ENCODE data around the gene IQCK. TPM values are rescaled to one million over a fixed set of nuclear protein-coding genes. Genes with fewer than 3 reads are reported as not detected.
"Not testable (repeated sequence)": the region's sequence is repeated elsewhere in the genome, so short reads cannot be mapped to it uniquely, and the experiment has no call there.

IQCK gene
- total RNA-seq, 2 experiments from 2014 or later = 0.81 to 0.97 TPM

DNA sequence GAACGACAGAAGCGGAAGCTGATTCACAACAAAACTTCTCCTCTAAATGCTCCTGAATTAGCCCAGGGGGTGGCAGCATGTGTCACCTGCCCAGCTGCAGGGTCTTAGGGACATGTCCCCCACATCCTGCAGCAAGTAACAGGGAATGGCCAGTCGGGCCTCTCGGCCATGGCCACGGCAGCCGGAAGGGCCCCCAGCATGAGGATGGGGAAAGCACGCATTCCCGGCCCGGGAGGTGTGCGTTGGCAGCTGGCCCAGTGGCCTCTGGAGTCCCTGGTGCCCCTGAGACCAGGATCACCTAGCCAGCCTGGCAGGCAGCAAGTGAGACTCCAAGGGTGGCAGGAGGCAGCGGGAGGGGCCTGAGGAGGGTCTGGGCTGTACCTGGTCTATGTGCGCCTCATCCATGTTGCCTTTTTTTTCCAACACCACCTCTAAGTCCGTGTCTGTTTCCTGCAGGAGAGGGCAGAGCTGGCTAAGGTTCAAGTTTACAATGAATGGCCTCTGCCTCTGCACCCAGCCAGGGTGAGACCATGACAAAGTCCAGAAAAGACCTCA is 7.0 kb upstream of the IQCK start:
- no peaks in the 10 kb centered on the region for H3K9me3 Mint-ChIP-seq (ENCODE audit: insufficient read depth)
- no peak for ATAC-seq
- ChIA-PET CTCF (no interaction called here), POLR2A (no interaction called here)
- no peaks in the 10 kb centered on the region for H3K27me3 Mint-ChIP-seq (ENCODE audit: low read depth)
- no peak overlapping the region for H3K4me3 Mint-ChIP-seq
- H3K36me3 Mint-ChIP-seq (ENCODE audit: low read depth) = peaks cover 35% of the 10 kb centered on the region
- H3K27ac Mint-ChIP-seq = no peak overlapping the region
- DNase-seq = no peak
- peaks cover under 1% of the 10 kb centered on the region for H3K4me1 Mint-ChIP-seq (ENCODE audit: low read depth)

DNA sequence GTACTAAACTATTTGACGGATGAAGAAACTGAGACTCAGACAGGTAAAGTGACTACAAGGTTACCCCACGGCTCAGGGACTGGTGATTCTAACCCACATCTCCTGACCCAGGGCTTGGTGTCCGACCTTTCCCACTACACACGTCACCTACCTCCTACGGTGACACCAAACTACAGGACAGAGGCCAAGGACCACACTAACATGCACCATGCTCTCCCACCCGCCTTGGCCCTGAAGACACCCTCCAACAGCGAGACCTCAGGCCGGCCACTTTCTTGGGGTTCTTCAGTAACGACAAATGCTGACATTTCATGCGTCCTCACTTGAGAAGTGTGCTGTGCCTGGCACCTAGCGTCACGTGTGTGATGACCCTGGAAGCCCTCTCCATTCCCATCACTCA is 6.4 kb upstream of the IQCK start:
- ChIA-PET CTCF (no interaction called here), POLR2A (no interaction called here)
- Mint-ChIP-seq H3K27ac (no peak overlapping the region), H3K27me3 (ENCODE audit: low read depth) (no peaks in the 10 kb centered on the region), H3K4me3 (no peak overlapping the region), H3K9me3 (ENCODE audit: insufficient read depth) (no peaks in the 10 kb centered on the region), H3K4me1 (ENCODE audit: low read depth) (peaks cover 6% of the 10 kb centered on the region), H3K36me3 (ENCODE audit: low read depth) (peaks cover 30% of the 10 kb centered on the region)
- no peak for ATAC-seq
- no peak for DNase-seq

DNA sequence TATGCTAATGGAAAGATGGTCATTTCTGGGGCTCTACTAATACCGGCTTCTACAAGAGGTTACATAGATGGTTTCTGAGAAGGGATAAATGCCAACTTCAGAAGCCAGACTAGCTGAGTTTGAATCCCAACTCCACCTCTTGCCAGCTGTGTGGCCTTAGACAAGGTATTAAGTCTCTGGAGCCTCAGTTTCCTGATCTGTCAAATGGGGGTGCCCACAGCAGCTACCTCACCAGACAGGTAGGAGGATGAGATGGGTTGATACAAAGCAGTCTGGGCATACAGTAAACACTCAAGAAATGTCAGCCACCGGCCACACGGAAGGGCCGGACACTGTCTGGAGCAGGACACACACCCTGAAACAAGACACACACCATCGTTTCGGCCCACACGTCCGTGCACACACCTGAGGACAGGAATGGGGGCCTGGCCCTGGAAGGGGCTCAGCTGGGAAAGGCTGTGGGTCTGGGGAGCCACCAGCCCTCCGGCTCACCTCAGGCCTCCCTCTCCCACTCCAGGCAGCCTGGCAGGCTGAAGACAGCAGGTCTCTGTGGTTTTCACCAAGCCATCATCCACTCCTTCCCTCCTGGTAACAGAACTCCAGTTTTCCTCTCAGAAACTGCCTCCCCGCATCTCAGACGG is 5.5 kb upstream of the IQCK start:
- Mint-ChIP-seq H3K27ac (no peak overlapping the region), H3K9me3 (ENCODE audit: insufficient read depth) (no peaks in the 10 kb centered on the region), H3K27me3 (ENCODE audit: low read depth) (no peaks in the 10 kb centered on the region), H3K4me3 (no peak overlapping the region), H3K4me1 (ENCODE audit: low read depth) (peaks cover 13% of the 10 kb centered on the region), H3K36me3 (ENCODE audit: low read depth) (peaks cover 27% of the 10 kb centered on the region)
- ChIA-PET CTCF (no interaction called here), POLR2A (no interaction called here)
- ATAC-seq (no peak), DNase-seq (no peak)

- Mint-ChIP-seq H3K4me3 (no peak overlapping the region), H3K27ac (no peak overlapping the region), H3K4me1 (ENCODE audit: low read depth) (peaks cover 13% of the 10 kb centered on the region), H3K27me3 (ENCODE audit: low read depth) (no peaks in the 10 kb centered on the region), H3K36me3 (ENCODE audit: low read depth) (peaks cover 27% of the 10 kb centered on the region), H3K9me3 (ENCODE audit: insufficient read depth) (no peaks in the 10 kb centered on the region)
- DNase-seq = no peak
- ChIA-PET CTCF (no interaction called here), POLR2A (interaction anchor here (1.0 kb wide), 1 partner anchor 13 kb away, joined by 3 read pairs; no protein-coding TSS in a partner anchor)
- ATAC-seq = no peak
These were observed 4.4 kb upstream of the IQCK start for GRCh38 chr16:19713697-19714096.

GRCh38 chr16:19715566-19715965 is 2.5 kb upstream of the IQCK start:
- ChIA-PET CTCF (interaction anchor here (0.7 kb wide), 1 partner anchor 131 kb away, joined by 3 read pairs; no protein-coding TSS in a partner anchor), POLR2A (no interaction called here)
- H3K27me3 Mint-ChIP-seq (ENCODE audit: low read depth) = no peaks in the 10 kb centered on the region
- H3K27ac Mint-ChIP-seq = no peak overlapping the region
- ATAC-seq (no peak), DNase-seq (no peak)
- H3K36me3 Mint-ChIP-seq (ENCODE audit: low read depth) = peaks cover 19% of the 10 kb centered on the region
- H3K4me1 Mint-ChIP-seq (ENCODE audit: low read depth) = peaks cover 17% of the 10 kb centered on the region
- H3K4me3 Mint-ChIP-seq = no peak overlapping the region
- no peaks in the 10 kb centered on the region for H3K9me3 Mint-ChIP-seq (ENCODE audit: insufficient read depth)

DNA sequence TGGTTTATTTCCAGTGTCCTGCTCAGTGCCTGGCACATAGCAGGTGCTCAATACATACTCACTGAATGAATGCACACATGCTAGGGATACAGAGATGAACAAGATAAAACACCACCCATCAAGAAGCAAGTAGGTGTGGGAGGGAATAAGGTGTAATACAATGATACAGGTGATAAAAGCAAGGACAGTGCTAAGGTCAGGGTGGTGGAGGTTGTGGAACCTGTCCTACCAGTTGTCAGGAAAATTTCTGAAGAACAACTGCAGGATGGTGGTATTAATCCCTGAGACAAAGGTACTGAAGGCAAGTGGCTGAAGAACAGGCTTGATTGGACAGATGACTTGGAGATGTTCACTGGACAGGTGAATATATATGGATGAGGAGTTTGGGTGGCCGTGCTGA is 1.9 kb upstream of the IQCK start:
- Mint-ChIP-seq H3K4me3 (peak overlapping the region; percentile 91), H3K36me3 (ENCODE audit: low read depth) (peaks cover 19% of the 10 kb centered on the region), H3K27me3 (ENCODE audit: low read depth) (no peaks in the 10 kb centered on the region), H3K27ac (no peak overlapping the region), H3K9me3 (ENCODE audit: insufficient read depth) (no peaks in the 10 kb centered on the region), H3K4me1 (ENCODE audit: low read depth) (peaks cover 17% of the 10 kb centered on the region)
- no peak for DNase-seq
- ChIA-PET CTCF (no interaction called here), POLR2A (no interaction called here)
- no peak for ATAC-seq

DNA sequence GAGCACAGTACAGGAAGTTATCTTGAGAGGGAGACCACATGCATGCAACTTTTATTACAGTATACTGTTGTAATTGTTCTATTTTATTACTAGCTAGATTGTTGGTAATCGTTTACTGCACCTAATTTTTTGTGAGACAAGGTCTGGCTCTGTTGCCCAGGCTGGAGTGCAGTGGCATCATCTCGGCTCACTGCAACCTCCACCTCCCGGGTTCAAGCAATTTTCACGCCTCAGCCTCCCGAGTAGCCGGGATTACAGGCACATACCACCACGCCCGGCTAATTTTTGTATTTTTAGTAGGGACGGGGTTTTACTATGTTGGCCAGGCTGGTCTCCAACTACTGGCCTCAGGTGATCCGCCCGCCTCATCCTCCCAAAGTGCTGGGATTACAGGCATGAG is 1.3 kb upstream of the IQCK start:
- POLR2A ChIA-PET; H3K27me3 Mint-ChIP-seq (ENCODE audit: low read depth); H3K27ac Mint-ChIP-seq; ATAC-seq; CTCF ChIA-PET; DNase-seq; H3K9me3 Mint-ChIP-seq (ENCODE audit: insufficient read depth): not testable (repeated sequence)
- Mint-ChIP-seq H3K36me3 (ENCODE audit: low read depth) (peaks cover 19% of the 10 kb centered on the region), H3K4me3 (peak overlapping the region; percentile 91), H3K4me1 (ENCODE audit: low read depth) (peaks cover 17% of the 10 kb centered on the region)

DNA sequence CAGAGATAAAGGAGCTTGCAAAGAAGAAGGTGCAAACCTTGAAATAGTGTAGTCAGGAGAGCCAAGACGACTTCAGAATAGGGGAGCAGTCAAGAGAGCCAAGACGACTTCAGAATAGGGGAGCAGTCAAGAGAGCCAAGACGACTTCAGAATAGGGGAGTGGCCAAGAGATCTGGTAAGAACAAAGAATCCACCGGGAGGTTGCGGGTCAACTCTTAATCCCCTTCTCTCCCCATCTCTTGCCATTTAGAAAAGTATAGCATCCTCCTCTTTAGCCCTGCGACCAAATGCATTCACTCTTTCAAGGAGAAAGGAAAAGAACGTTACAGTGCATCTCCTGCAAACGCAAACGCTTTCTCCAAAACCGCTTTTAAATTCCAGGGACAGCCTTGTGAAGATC is 757 bp upstream of the IQCK start:
- H3K4me3 Mint-ChIP-seq = peak overlapping the region; percentile 91
- ChIA-PET CTCF (interaction anchor here (1.0 kb wide), 1 partner anchor 14 kb away, joined by 4 read pairs; no protein-coding TSS in a partner anchor), POLR2A (no interaction called here)
- peaks cover 19% of the 10 kb centered on the region for H3K36me3 Mint-ChIP-seq (ENCODE audit: low read depth)
- H3K27ac Mint-ChIP-seq = peak overlapping the region; percentile 77
- no peaks in the 10 kb centered on the region for H3K9me3 Mint-ChIP-seq (ENCODE audit: insufficient read depth)
- no peak for DNase-seq
- H3K27me3 Mint-ChIP-seq (ENCODE audit: low read depth) = no peaks in the 10 kb centered on the region
- H3K4me1 Mint-ChIP-seq (ENCODE audit: low read depth) = peaks cover 17% of the 10 kb centered on the region
- no peak for ATAC-seq

GRCh38 chr16:19718624-19718965 is 524 bp downstream of the IQCK start:
- H3K27me3 Mint-ChIP-seq (ENCODE audit: low read depth) = no peaks in the 10 kb centered on the region
- peaks cover 13% of the 10 kb centered on the region for H3K36me3 Mint-ChIP-seq (ENCODE audit: low read depth)
- peaks cover 17% of the 10 kb centered on the region for H3K4me1 Mint-ChIP-seq (ENCODE audit: low read depth)
- no peaks in the 10 kb centered on the region for H3K9me3 Mint-ChIP-seq (ENCODE audit: insufficient read depth)
- ChIA-PET POLR2A (interaction anchor here (0.6 kb wide), 1 partner anchor 662 kb away, joined by 3 read pairs; no protein-coding TSS in a partner anchor), CTCF (interaction anchor here (1.0 to 1.7 kb wide), 3 partner anchors 15 to 118 kb away, joined by 3 to 4 read pairs (median 4); no protein-coding TSS in a partner anchor)
- peak overlapping the region; percentile 91 for H3K4me3 Mint-ChIP-seq
- peak; percentile 25 for DNase-seq
- H3K27ac Mint-ChIP-seq = no peak overlapping the region
- ATAC-seq = no peak

- Mint-ChIP-seq H3K27me3 (ENCODE audit: low read depth) (no peaks in the 10 kb centered on the region), H3K4me3 (no peak overlapping the region), H3K36me3 (ENCODE audit: low read depth) (no peaks in the 10 kb centered on the region), H3K9me3 (ENCODE audit: insufficient read depth) (no peaks in the 10 kb centered on the region), H3K27ac (no peak overlapping the region), H3K4me1 (ENCODE audit: low read depth) (peaks cover 4% of the 10 kb centered on the region)
- no peak for ATAC-seq
- CTCF ChIA-PET = no interaction called here
- no peak for DNase-seq
- POLR2A ChIA-PET = interaction anchor here (1.1 kb wide), 1 partner anchor 13 kb away, joined by 3 read pairs; no protein-coding TSS in a partner anchor
These were observed 4.3 kb downstream of the IQCK start for GRCh38 chr16:19722269-19722952.

DNA sequence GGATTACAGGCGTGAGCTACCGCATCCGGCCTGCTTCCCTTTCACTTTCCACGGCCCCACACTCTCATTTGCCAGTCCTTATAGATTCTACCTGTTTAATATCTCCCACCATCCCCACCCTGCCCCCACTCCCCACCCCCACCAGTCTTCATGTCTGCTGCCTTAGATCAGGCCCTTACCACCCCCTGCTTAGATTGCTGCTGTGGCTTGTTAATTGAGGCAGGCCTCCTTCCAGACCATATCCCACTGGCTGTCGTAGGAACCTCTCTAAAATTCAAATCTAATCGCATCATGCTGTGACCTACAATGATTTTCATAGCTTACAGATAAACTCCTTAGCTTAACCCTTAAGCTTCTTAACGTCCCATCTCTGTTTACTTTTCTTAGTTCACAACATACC is 4.9 kb downstream of the IQCK start:
- Mint-ChIP-seq H3K27me3 (ENCODE audit: low read depth) (no peaks in the 10 kb centered on the region), H3K4me1 (ENCODE audit: low read depth) (peaks cover 9% of the 10 kb centered on the region), H3K27ac (no peak overlapping the region), H3K36me3 (ENCODE audit: low read depth) (no peaks in the 10 kb centered on the region), H3K9me3 (ENCODE audit: insufficient read depth) (no peaks in the 10 kb centered on the region), H3K4me3 (no peak overlapping the region)
- ATAC-seq (no peak), DNase-seq (no peak)
- POLR2A ChIA-PET = no interaction called here
- CTCF ChIA-PET = interaction anchor here (1.0 to 1.1 kb wide), 2 partner anchors 167 to 184 kb away, joined by 3 to 4 read pairs; no protein-coding TSS in a partner anchor

DNA sequence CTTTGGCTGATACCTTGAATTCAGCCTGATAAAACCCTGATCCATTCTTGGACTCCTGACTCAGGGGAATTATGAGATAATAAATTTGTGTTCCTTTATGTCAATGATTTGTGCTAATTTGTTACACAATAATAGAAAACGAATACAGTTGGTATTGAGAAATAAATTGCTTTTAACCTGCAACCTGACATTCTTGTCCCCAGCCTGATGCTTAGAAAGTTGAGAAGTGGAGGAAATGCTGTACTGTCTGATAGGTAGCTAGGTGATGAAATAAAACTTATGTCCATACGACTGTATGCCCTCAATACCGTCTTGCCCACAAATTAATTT is 10.5 kb downstream of the IQCK start:
- ATAC-seq (no peak), DNase-seq (no peak)
- Mint-ChIP-seq H3K27me3 (ENCODE audit: low read depth) (no peaks in the 10 kb centered on the region), H3K4me1 (ENCODE audit: low read depth) (peaks cover 13% of the 10 kb centered on the region), H3K36me3 (ENCODE audit: low read depth) (no peaks in the 10 kb centered on the region), H3K4me3 (no peak overlapping the region), H3K27ac (no peak overlapping the region), H3K9me3 (ENCODE audit: insufficient read depth) (no peaks in the 10 kb centered on the region)
- CTCF ChIA-PET = no interaction called here
- POLR2A ChIA-PET = no interaction called here

Data from activated CD8-positive, alpha-beta T cell treated with anti-CD3 and anti-CD28 coated beads, Interleukin-2, amount 10 ng/mL, durations not matched to agents 7 days and 5 days (primary cell).